IPS-20b (cell line): Measurements from ENCODE around the gene ARL4D.

Experiments used
- H3K27ac ChIP-seq: one replicate; pipeline ENCODE4 v1.5.1; 2013; ENCODE audit warnings: low read length
- H3K27me3 ChIP-seq: 2 replicates; pipeline ENCODE4 v1.6.1; 2013; ENCODE audit warnings: mild to moderate bottlenecking, low read length, inconsistent platforms; ENCODE audit not compliant: insufficient read depth
- H3K36me3 ChIP-seq: 2 replicates; pipeline ENCODE4 v1.6.1; 2013; ENCODE audit warnings: low read depth, mild to moderate bottlenecking, inconsistent platforms, low read length, moderate library complexity; ENCODE audit not compliant: insufficient read depth
- H3K4me1 ChIP-seq: 2 replicates; pipeline ENCODE4 v1.6.1; 2013; ENCODE audit warnings: mild to moderate bottlenecking, control low read depth, inconsistent platforms, low read length, moderate library complexity; ENCODE audit not compliant: insufficient read depth
- H3K4me3 ChIP-seq: 2 replicates; pipeline ENCODE4 v1.5.1; 2013; ENCODE audit warnings: mild to moderate bottlenecking, low read length, inconsistent platforms
- H3K9ac ChIP-seq: 2 replicates; pipeline ENCODE4 v1.6.1; 2013; ENCODE audit warnings: low read depth, mild to moderate bottlenecking, inconsistent platforms, low read length, moderate library complexity
- H3K9me3 ChIP-seq: 2 replicates; pipeline ENCODE4 v1.6.1; 2013; ENCODE audit warnings: mild to moderate bottlenecking, low read depth, low read length, inconsistent platforms; ENCODE audit not compliant: insufficient read depth

Gene ARL4D

DNA sequence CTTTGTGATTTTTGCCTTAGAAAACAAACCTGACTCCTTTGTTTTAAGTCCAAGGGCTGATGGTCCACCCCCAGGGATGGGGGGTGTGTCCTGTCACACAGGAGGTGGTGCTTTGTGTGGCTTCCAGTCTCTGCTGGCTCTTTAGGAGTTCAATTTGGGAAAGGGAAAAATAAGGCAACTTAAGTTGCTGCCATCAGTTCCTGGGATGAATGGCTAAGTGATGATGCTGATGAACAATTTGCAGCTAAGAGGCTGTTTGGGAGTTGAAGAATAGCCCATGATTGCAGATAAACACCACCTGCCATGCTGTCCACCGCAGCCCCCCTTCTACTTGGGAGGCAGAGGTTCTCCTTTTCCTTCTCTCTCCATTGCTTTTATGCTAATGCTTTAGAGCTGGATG lies 40.2 kb downstream of the ARL4D start:
- H3K9me3 ChIP-seq = no peaks in the 10 kb centered on the region
- no peak overlapping the region for H3K27ac ChIP-seq
- H3K36me3 ChIP-seq = no peaks in the 10 kb centered on the region
- no peak overlapping the region for H3K9ac ChIP-seq
- peaks cover 4% of the 10 kb centered on the region; the same call in 1 of the 2 replicates for H3K4me1 ChIP-seq
- no peak overlapping the region for H3K4me3 ChIP-seq
- no peaks in the 10 kb centered on the region for H3K27me3 ChIP-seq

DNA sequence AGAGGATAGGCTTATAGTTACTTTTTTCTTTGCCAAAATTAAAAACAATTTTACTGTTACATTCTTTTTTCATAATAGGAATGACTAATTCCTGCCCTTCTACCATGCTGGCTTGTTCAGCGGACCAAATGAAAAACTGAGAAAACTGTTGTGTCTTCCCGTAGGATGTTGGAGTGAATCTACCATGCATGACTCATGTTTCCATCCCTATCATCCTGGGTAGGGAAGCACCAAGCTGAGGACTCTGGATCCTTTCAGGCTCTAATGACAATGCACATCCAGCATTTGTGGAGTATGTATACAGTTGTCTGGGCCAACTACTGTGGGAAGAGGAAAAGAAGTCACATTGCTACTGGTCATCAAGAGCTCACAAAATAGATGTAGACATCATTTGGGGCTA lies 43.9 kb downstream of the ARL4D start:
- Histone ChIP-seq H3K36me3 (no peaks in the 10 kb centered on the region), H3K9me3 (no peaks in the 10 kb centered on the region), H3K27ac (no peak overlapping the region), H3K4me3 (no peak overlapping the region), H3K27me3 (no peaks in the 10 kb centered on the region), H3K4me1 (peaks cover 4% of the 10 kb centered on the region; the same call in 1 of the 2 replicates), H3K9ac (no peak overlapping the region)

- H3K27me3 ChIP-seq = no peaks in the 10 kb centered on the region
- no peaks in the 10 kb centered on the region for H3K36me3 ChIP-seq
- H3K4me3 ChIP-seq = no peak overlapping the region
- H3K27ac ChIP-seq = no peak overlapping the region
- no peaks in the 10 kb centered on the region for H3K9me3 ChIP-seq
- H3K4me1 ChIP-seq = peaks cover 4% of the 10 kb centered on the region; the same call in 1 of the 2 replicates
- no peak overlapping the region for H3K9ac ChIP-seq
Observed at GRCh38 chr17:43443381-43443780, 44.6 kb downstream of the ARL4D start.

- no peaks in the 10 kb centered on the region for H3K4me1 ChIP-seq
- H3K36me3 ChIP-seq = no peaks in the 10 kb centered on the region
- no peaks in the 10 kb centered on the region for H3K27me3 ChIP-seq
- H3K27ac ChIP-seq = no peak overlapping the region
- no peaks in the 10 kb centered on the region for H3K9me3 ChIP-seq
- no peak overlapping the region for H3K9ac ChIP-seq
- H3K4me3 ChIP-seq = no peak overlapping the region
Observed at GRCh38 chr17:43444223-43445008, 45.6 kb downstream of the ARL4D start.

GRCh38 chr17:43445009-43445589 lies 46.3 kb downstream of the ARL4D start:
- H3K9ac ChIP-seq = no peak overlapping the region
- no peaks in the 10 kb centered on the region for H3K36me3 ChIP-seq
- no peaks in the 10 kb centered on the region for H3K4me1 ChIP-seq
- H3K27ac ChIP-seq = no peak overlapping the region
- no peak overlapping the region for H3K4me3 ChIP-seq
- no peaks in the 10 kb centered on the region for H3K9me3 ChIP-seq
- H3K27me3 ChIP-seq = no peaks in the 10 kb centered on the region

GRCh38 chr17:43446773-43447172 lies 48.0 kb downstream of the ARL4D start:
- Histone ChIP-seq H3K27me3 (no peaks in the 10 kb centered on the region), H3K9ac (no peak overlapping the region), H3K36me3 (no peaks in the 10 kb centered on the region), H3K27ac (no peak overlapping the region), H3K9me3 (no peaks in the 10 kb centered on the region), H3K4me1 (no peaks in the 10 kb centered on the region), H3K4me3 (no peak overlapping the region)

DNA sequence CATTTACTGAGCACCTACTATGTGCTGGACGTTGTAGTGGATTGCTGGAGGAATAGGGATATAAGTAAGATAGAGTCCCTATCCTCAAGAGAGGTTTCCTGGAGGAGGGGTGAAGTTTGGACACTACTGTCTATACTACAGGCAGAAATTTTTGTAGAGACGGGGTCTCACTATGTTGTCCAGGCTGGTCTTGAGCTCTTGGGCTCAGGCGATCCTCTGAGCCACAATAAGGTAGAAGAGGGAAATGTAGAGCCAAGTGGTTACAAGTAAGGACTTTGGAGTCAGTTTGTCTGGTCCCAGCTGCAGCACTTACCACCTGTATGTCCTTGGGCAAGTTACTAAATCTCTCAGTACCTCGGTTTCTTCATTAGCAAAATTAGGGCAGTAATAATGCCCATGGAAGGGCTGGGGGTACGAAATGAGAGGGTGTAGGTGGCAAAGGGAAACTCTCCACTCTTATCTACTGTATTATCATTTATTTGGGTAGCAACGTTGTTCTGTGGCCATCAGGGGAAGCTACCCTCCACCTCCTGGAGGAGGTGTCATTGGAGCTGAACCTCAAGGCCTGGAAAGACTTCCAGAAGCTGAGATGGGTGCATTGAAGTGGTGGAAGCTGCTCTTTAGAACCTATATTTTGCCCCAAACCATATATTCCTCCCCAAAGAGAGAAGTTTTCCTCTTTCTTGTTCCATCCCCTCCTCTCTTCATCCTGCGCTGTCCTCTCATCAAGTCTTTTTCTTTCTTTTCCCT lies 50.1 kb downstream of the ARL4D start:
- Histone ChIP-seq H3K4me3 (no peak overlapping the region), H3K27ac (no peak overlapping the region), H3K4me1 (no peaks in the 10 kb centered on the region), H3K27me3 (no peaks in the 10 kb centered on the region), H3K9ac (no peak overlapping the region), H3K36me3 (no peaks in the 10 kb centered on the region), H3K9me3 (no peaks in the 10 kb centered on the region)

DNA sequence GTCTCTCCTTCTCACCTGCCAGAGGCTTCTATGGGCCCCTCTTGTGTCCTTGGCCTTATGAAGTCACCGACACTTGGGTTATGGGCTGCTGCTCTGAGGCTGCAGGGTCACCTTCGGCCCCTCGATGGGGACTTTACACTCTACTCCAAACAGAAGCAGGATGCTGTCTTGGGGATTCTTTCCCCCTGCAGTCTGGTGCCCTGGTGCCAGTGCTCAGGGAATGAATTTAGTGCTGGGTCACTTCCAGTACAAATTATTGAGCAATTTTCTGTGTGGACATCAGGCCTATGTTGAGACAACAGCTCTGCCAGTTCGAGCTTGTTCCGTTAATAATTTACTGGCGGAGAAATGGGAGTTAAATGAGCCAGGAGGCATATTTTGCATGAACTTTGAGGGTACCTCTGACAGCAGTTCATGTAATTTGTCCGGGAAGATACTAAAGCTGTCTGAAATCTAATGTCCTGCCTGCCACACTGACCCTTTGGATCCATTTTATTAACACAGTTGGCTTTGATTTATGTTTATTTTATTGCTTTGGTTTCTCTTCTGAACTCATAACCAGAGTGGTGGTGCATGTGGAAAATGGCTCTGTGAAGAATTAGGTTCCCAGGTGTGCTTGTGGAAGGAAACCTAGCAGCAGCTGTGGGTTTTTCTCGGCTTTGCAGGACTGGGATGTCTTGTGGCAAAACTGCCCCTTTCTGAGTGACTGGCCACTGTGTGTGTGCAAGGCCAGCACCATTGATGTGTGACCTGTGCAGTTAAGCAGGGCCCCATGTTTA lies 50.9 kb downstream of the ARL4D start:
- Histone ChIP-seq H3K9me3 (no peaks in the 10 kb centered on the region), H3K9ac (no peak overlapping the region; the same call in 1 of the 2 replicates), H3K4me1 (no peaks in the 10 kb centered on the region), H3K27me3 (no peaks in the 10 kb centered on the region), H3K36me3 (no peaks in the 10 kb centered on the region), H3K4me3 (no peak overlapping the region), H3K27ac (no peak overlapping the region)
